Keratinocyte (primary cell): ENCODE results near the gene DHFR. TPM values are rescaled to one million over a fixed set of nuclear protein-coding genes. Genes with fewer than 3 reads are reported as not detected.

Experiments used
- DNase-seq: peaks from one replicate; pipeline ENCODE4 v3.0.0-alpha.2; 2011; ENCODE audit warnings: low read depth, missing footprints, low spot score
- FAIRE-seq: peaks from 2 replicates; lab custom pipeline; 2011; peaks lifted over from hg19 to GRCh38; lab: Jason Lieb, UNC
- H2AFZ ChIP-seq: 2 replicates; pipeline ENCODE4 v1.6.0; 2012; ENCODE audit warnings: low read length, control low read depth, inconsistent platforms; ENCODE audit not compliant: control insufficient read depth
- H3K27ac ChIP-seq: 2 replicates; pipeline ENCODE4 v1.5.1; 2011; ENCODE audit warnings: low read length; ENCODE audit not compliant: control insufficient read depth, insufficient read depth
- H3K27me3 ChIP-seq: 3 replicates; pipeline ENCODE4 v1.6.0; 2011; ENCODE audit warnings: low read length; ENCODE audit not compliant: control insufficient read depth, insufficient read depth; ENCODE audit errors: extremely low read depth
- H3K36me3 ChIP-seq, 2 experiments: 2 replicates in 1 of 2; 3 replicates in 1 of 2; pipeline ENCODE4 v1.5.1; 2011; ENCODE audit warnings: low read length in 2 of 2, mild to moderate bottlenecking in 1 of 2; ENCODE audit not compliant: control insufficient read depth in 2 of 2, insufficient read depth in 2 of 2; ENCODE audit errors: extremely low read depth in 1 of 2
- H3K4me1 ChIP-seq: 3 replicates; pipeline ENCODE4 v1.5.1; 2011; ENCODE audit warnings: low read length; ENCODE audit not compliant: control insufficient read depth, insufficient read depth; ENCODE audit errors: extremely low read depth
- H3K4me2 ChIP-seq: 3 replicates; pipeline ENCODE4 v1.6.0; 2011; ENCODE audit warnings: low read depth, low read length; ENCODE audit not compliant: control insufficient read depth, insufficient read depth; ENCODE audit errors: extremely low read depth
- H3K4me3 ChIP-seq, 3 experiments: fragments of 200-600 bp in 1 of 3; sonication (generic) in 1 of 3; 2 replicates in 2 of 3; 3 replicates in 1 of 3; pipeline ENCODE4 v1.5.1; 2011 to 2016; ENCODE audit warnings: low read length in 3 of 3, mild to moderate bottlenecking in 3 of 3, control low read depth in 2 of 3, inconsistent platforms in 1 of 3, low read depth in 1 of 3, mixed read lengths in 1 of 3, mixed run types in 1 of 3, moderate library complexity in 1 of 3; ENCODE audit not compliant: control insufficient read depth in 2 of 3, insufficient read depth in 2 of 3; ENCODE audit errors: extremely low read depth in 1 of 3
- H3K79me2 ChIP-seq: 2 replicates; pipeline ENCODE4 v1.6.0; 2012; ENCODE audit warnings: low read length; ENCODE audit not compliant: control insufficient read depth, insufficient read depth
- H3K9ac ChIP-seq: 3 replicates; pipeline ENCODE4 v1.6.0; 2011; ENCODE audit warnings: low read length; ENCODE audit not compliant: control insufficient read depth, insufficient read depth; ENCODE audit errors: extremely low read depth
- H3K9me1 ChIP-seq: 3 replicates; pipeline ENCODE4 v1.6.0; 2011; ENCODE audit warnings: low read length; ENCODE audit not compliant: control insufficient read depth, insufficient read depth; ENCODE audit errors: extremely low read depth
- H3K9me3 ChIP-seq: 2 replicates; pipeline ENCODE4 v1.5.1; 2012; ENCODE audit warnings: low read depth, low read length; ENCODE audit not compliant: control insufficient read depth
- H4K20me1 ChIP-seq: 3 replicates; pipeline ENCODE4 v1.6.0; 2011; ENCODE audit warnings: low read length; ENCODE audit not compliant: control insufficient read depth, insufficient read depth; ENCODE audit errors: extremely low read depth
- EZH2 ChIP-seq: IDR thresholded peaks from one replicate; pipeline ENCODE4 v1.6.1; 2012; ENCODE audit warnings: inconsistent platforms, mild to moderate bottlenecking, low read length, moderate library complexity
- dilution Hi-C: fragments of 300-500 bp; cut with MboI; formaldehyde crosslinking; loops from one replicate; pipeline ENCODE4 v1.7.0; 2020; ENCODE audit warnings: low sequenced_read_pairs; ENCODE audit not compliant: extremely low pct_ligation_motif_present
- polyA plus RNA-seq, 5 experiments: library from polyadenylated mRNA; depleted of rRNA in 3 of 5; stranded (reverse) in 3 of 5; stranded (forward) in 1 of 5; unstranded in 1 of 5; fragments of >200 nt; gene quantifications; 1 replicate in 1 of 5; 2 replicates in 3 of 5; 3 replicates in 1 of 5; pipeline versions ENCODE4 v1.2.1 to v1.2.3, GENCODE V29; 2011 to 2012; ENCODE audit warnings: missing spikeins in 2 of 5, low read depth in 1 of 5, low replicate concordance in 1 of 5
- TF ChIP-seq, protein P1 (sequence below), 3 experiments: IDR thresholded peaks in 1 of 3; conservative IDR thresholded peaks in 1 of 3; optimal IDR thresholded peaks in 1 of 3; 2 replicates in 2 of 3; 3 replicates in 1 of 3; pipeline versions ENCODE3 to v1.5.1; 2011; ENCODE audit warnings: low read length in 3 of 3, mild to moderate bottlenecking in 3 of 3, moderate library complexity in 2 of 3, control low read depth in 1 of 3, inconsistent platforms in 1 of 3; ENCODE audit not compliant: insufficient read depth in 2 of 3; ENCODE audit errors: extremely low read depth in 1 of 3

Gene DHFR
- polyA plus RNA-seq, 1 donor (not counting 4 experiments of a cell fraction or from before 2014, with no cell fraction given) = 19.7 TPM

DNA sequence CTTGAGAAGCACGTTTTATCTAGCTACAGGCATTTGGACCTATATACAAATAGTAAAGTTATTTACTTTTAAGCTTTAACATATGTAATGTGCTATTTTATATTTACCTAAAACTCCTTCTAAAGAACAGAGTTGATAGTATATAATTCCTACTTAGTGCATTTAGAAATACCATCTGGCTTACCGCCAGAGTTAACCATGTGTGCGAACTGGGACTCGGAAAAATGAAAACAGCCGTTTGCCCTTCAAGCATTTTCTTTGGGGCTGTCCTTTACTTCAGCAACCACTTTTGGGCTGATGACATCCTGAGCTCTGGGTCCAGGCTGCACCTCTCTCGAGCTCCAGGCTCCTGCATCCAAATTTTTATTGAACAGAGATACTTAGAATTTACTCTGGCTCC, 21.9 kb upstream of the DHFR start:
- Histone ChIP-seq H3K27ac (no peak overlapping the region), H3K9me1 (no peaks in the 10 kb centered on the region), H3K4me2 (no peak overlapping the region), H3K4me1 (no peaks in the 10 kb centered on the region), H2AFZ (no peak overlapping the region), H3K9ac (no peak overlapping the region), H3K27me3 (no peaks in the 10 kb centered on the region), H4K20me1 (no peaks in the 10 kb centered on the region), H3K79me2 (no peaks in the 10 kb centered on the region), H3K4me3 (no peak overlapping the region), H3K9me3 (no peaks in the 10 kb centered on the region), H3K36me3 (peaks cover 7 to 12% of the 10 kb centered on the region in 2 experiments)
- dilution Hi-C loops = no loop called here
- TF ChIP-seq EZH2 = no peak
- TF ChIP-seq, protein P1, sequence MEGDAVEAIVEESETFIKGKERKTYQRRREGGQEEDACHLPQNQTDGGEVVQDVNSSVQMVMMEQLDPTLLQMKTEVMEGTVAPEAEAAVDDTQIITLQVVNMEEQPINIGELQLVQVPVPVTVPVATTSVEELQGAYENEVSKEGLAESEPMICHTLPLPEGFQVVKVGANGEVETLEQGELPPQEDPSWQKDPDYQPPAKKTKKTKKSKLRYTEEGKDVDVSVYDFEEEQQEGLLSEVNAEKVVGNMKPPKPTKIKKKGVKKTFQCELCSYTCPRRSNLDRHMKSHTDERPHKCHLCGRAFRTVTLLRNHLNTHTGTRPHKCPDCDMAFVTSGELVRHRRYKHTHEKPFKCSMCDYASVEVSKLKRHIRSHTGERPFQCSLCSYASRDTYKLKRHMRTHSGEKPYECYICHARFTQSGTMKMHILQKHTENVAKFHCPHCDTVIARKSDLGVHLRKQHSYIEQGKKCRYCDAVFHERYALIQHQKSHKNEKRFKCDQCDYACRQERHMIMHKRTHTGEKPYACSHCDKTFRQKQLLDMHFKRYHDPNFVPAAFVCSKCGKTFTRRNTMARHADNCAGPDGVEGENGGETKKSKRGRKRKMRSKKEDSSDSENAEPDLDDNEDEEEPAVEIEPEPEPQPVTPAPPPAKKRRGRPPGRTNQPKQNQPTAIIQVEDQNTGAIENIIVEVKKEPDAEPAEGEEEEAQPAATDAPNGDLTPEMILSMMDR (optimal IDR thresholded peaks at IDR 0.05 in 1 of 3, IDR thresholded peaks at IDR 0.05 in 1 of 3, conservative IDR thresholded peaks at IDR 0.05 in 1 of 3; ENCODE audit: extremely low read depth in 1 of 3, insufficient read depth in 2 of 3, low read length in 3 of 3) = no peak
- no peak for DNase-seq
- FAIRE-seq = no peak

DNA sequence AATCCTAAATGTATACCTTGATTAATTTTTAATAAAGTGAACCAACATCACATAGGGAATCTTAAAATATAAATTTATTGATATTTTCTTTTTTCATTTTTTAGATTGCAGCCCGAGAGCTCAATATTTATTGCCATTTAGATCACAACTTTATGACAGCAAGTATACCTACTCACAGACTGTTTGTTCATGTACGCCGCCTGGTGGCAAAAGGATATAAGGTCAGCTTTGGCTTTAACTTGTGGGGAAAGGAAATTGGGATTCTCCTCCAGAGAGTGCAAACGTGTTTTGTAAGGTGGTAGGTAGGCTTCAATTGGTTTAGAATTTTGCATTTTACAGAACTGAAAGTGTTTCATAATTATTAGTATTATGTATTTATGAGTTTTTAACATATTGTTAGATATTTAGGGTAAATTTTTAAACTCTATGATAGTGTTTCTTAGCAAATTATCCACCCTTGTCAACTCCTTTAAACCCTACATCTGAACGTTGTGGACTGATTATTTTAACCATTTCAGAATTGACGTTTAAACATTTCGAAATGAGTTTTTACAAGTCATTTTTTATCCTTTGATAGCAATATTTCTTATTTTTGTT, 17.5 kb upstream of the DHFR start:
- peak; percentile 29 for FAIRE-seq
- no peaks in the 10 kb centered on the region for H3K9me3 ChIP-seq
- no peaks in the 10 kb centered on the region for H3K27me3 ChIP-seq
- H3K36me3 ChIP-seq = peaks cover 14 to 16% of the 10 kb centered on the region in 2 experiments
- peaks cover 12% of the 10 kb centered on the region for H3K4me1 ChIP-seq
- H4K20me1 ChIP-seq = no peaks in the 10 kb centered on the region
- H3K9me1 ChIP-seq = no peaks in the 10 kb centered on the region
- TF ChIP-seq, protein P1 (optimal IDR thresholded peaks at IDR 0.05 in 1 of 3, IDR thresholded peaks at IDR 0.05 in 1 of 3, conservative IDR thresholded peaks at IDR 0.05 in 1 of 3; ENCODE audit: extremely low read depth in 1 of 3, insufficient read depth in 2 of 3, low read length in 3 of 3) = peak; percentile 59 to 88 (median 73)
- TF ChIP-seq EZH2 = no peak
- no peak overlapping the region for H3K9ac ChIP-seq
- H3K4me2 ChIP-seq = no peak overlapping the region
- no peak overlapping the region for H3K4me3 ChIP-seq
- H2AFZ ChIP-seq = no peak overlapping the region
- no peaks in the 10 kb centered on the region for H3K79me2 ChIP-seq
- DNase-seq = peak; percentile 21
- no peak overlapping the region for H3K27ac ChIP-seq
- dilution Hi-C loops = no loop called here
